ENCODE data around the gene ACTR3.

DNA sequence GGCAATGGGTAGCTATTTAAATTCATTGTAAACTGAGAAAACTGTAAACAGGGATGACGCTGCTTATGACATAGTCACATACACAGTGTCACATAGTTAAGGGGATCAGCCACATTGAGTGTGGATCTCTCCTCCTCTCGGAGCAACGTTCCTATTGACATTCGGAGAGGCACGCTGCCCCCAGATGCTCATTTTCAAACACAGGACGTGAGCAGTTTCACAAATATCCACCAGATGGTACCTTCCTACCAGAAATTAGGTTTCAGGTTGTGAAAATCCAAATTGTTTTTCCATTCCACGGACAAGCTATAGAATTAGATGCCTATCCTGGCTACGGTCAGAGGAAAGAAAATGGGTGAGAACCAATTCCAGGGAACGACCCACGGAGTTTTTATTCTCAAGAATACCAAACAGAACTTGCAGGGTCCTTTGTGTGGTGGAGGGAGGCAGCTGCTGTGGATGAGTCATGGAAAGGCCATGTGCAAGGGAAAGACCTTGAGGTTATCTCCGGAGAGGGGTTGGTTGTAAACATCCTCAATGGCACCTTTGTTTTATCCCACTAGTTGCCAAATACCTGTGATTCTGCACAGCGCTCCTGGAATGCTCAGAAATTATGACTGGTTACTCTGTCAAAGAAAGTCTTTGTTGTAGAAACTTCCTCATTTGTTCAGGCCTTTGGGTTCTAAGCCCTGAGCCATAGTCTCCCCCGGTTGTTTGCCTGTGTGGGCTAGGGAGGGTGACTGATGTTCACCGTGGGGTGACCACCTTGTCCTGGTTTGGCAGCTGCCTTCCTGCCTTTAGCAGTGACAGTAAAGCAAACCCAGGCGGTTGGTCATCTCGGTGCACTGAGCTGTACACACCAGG is 88.0 kb downstream of the ACTR3 start:
- TF ChIP-seq CTCF (IDR thresholded peaks at IDR 0.05) (no peak), JUN (CRISPR knock-in tag; IDR thresholded peaks at IDR 0.05) (no peak), MYBL2 (CRISPR knock-in tag; IDR thresholded peaks at IDR 0.05) (no peak), E2F4 (CRISPR knock-in tag; IDR thresholded peaks at IDR 0.05; ENCODE audit: borderline replicate concordance, low read depth) (no peak), CREB1 (CRISPR knock-in tag; IDR thresholded peaks at IDR 0.05) (no peak), ESRRA (CRISPR knock-in tag; IDR thresholded peaks at IDR 0.05; ENCODE audit: borderline replicate concordance) (no peak), GTF2I (CRISPR knock-in tag; conservative IDR thresholded peaks at IDR 0.05) (no peak), TCF7 (CRISPR knock-in tag; IDR thresholded peaks at IDR 0.05; ENCODE audit: low read depth) (no peak), ZNF532 (CRISPR knock-in tag; IDR thresholded peaks at IDR 0.05; ENCODE audit: borderline replicate concordance) (no peak), USF2 (CRISPR knock-in tag; IDR thresholded peaks at IDR 0.05) (no peak), NFE2L1 (CRISPR knock-in tag; IDR thresholded peaks at IDR 0.05) (no peak)
- TF ChIP-seq, protein P1, sequence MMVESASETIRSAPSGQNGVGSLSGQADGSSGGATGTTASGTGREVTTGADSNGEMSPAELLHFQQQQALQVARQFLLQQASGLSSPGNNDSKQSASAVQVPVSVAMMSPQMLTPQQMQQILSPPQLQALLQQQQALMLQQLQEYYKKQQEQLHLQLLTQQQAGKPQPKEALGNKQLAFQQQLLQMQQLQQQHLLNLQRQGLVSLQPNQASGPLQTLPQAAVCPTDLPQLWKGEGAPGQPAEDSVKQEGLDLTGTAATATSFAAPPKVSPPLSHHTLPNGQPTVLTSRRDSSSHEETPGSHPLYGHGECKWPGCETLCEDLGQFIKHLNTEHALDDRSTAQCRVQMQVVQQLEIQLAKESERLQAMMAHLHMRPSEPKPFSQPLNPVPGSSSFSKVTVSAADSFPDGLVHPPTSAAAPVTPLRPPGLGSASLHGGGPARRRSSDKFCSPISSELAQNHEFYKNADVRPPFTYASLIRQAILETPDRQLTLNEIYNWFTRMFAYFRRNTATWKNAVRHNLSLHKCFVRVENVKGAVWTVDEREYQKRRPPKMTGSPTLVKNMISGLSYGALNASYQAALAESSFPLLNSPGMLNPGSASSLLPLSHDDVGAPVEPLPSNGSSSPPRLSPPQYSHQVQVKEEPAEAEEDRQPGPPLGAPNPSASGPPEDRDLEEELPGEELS (CRISPR knock-in tag; IDR thresholded peaks at IDR 0.05) = no peak

All from WTC11 (cell line).